Fibroblast of pulmonary artery (primary cell): ENCODE measurements around the gene CARD14.

ENCODE experiments used
- DNase-seq: peaks from one replicate; pipeline ENCODE4 v3.0.0-alpha.2; 2010; ENCODE audit warnings: low read depth
- H3K4me3 ChIP-seq: replicated peaks from 2 replicates; pipeline ENCODE4 v1.5.1; 2011; ENCODE audit warnings: low read depth, mild to moderate bottlenecking, control low read depth, low read length, moderate library complexity
- CTCF ChIP-seq: IDR thresholded peaks from 2 replicates; pipeline ENCODE4 v1.5.1; 2011; ENCODE audit warnings: mild to moderate bottlenecking, control low read depth, low read length, inconsistent platforms; ENCODE audit errors: missing control alignments

Gene CARD14

GRCh38 chr17:80183581-80184422, 14.0 kb downstream of the CARD14 start:
- DNase-seq = no peak
- TF ChIP-seq CTCF = no peak
- no peak overlapping the region for H3K4me3 ChIP-seq

- no peak overlapping the region for H3K4me3 ChIP-seq
- DNase-seq = no peak
- TF ChIP-seq CTCF = no peak
Observed at GRCh38 chr17:80184423-80184714, 14.5 kb downstream of the CARD14 start.

GRCh38 chr17:80185968-80186367, 16.1 kb downstream of the CARD14 start:
- no peak overlapping the region for H3K4me3 ChIP-seq
- TF ChIP-seq CTCF = no peak
- no peak for DNase-seq

- peak overlapping the region; percentile 12 for H3K4me3 ChIP-seq
- no peak for TF ChIP-seq CTCF
- peak; percentile 22 for DNase-seq
Observed at GRCh38 chr17:80187090-80187489, 17.3 kb downstream of the CARD14 start.

- DNase-seq = peak; percentile 47
- H3K4me3 ChIP-seq = peak overlapping the region; percentile 12
- no peak for TF ChIP-seq CTCF
Observed at GRCh38 chr17:80187515-80187941, 17.7 kb downstream of the CARD14 start.

GRCh38 chr17:80189611-80190010, 19.8 kb downstream of the CARD14 start:
- DNase-seq = no peak
- TF ChIP-seq CTCF = no peak

GRCh38 chr17:80190716-80191115, 20.9 kb downstream of the CARD14 start:
- TF ChIP-seq CTCF = no peak
- H3K4me3 ChIP-seq = no peak overlapping the region
- DNase-seq = no peak

More at GRCh38 chr17:80189611-80190010, 19.8 kb downstream of the CARD14 start:
- H3K4me3 ChIP-seq = no peak overlapping the region
